AG08396 (cell line): ENCODE results near the gene ULBP2.
A peak's percentile ranks its signal among the peaks of the same experiment; 100 is the strongest.
"Not testable (repeated sequence)": the region's sequence is repeated elsewhere in the genome, so short reads cannot be mapped to it uniquely, and the experiment has no call there.

Experiments
- DNase-seq: peaks from one replicate; pipeline ENCODE4 v3.0.0; 2012; ENCODE audit warnings: low spot score, mixed read lengths

ULBP2 gene

DNA sequence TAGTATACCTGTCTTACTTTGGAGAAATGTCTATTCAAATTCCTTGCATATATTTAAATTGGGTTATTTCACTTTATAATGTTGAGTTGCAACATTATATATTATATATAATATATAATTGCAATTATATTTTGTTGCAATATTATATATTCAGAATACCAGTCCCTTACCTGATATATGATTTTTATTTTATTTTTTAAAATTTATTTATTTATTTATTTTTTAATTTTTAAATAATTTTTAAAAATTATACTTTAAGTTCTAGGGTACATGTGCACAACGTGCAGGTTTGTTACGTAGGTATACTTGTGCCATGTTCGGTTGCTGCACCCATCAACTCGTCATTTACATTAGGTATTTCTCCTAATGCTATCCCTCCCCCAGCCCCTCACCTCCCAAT lies 14.8 kb upstream of the ULBP2 start:
- DNase-seq, result not testable (repeated sequence)

DNA sequence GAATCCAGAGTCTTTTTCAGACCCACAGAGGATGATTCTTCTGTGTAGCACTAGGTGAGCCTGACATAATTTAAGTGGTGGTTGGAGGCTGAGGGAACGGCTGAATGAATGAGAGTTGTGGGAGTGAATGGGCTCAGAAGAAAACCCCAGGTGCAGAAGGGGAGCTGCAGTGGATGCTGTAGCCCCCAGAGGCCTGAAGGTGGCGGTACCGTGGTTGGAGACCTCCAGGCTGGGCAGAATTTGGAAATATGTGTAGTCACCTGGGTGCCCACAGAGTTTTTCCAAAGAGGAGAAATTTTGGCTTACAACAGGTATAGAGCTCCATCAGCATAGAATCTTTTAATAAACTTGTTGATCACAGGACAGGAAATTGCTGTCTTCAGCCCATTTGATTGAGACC lies 12.4 kb upstream of the ULBP2 start:
- DNase-seq, result no peak

DNA sequence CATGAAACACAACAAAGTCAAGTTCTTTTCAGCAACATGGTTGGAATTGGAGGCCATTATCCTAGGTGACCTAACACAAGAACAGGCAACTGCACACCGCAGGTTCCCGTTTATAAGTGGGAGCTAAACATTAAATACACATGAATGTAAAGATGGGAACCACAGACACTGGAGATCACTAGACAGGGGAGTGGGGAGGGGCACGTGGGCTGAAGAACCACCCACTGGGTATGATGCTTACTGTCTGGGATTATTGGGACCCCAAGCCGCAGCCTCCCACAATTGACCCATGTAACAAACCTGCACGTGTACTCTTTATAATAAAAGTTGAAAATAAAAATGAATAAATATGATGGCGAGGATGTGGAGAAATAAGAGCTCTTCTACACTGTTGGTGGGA lies 10.3 kb upstream of the ULBP2 start:
- no peak for DNase-seq

DNA sequence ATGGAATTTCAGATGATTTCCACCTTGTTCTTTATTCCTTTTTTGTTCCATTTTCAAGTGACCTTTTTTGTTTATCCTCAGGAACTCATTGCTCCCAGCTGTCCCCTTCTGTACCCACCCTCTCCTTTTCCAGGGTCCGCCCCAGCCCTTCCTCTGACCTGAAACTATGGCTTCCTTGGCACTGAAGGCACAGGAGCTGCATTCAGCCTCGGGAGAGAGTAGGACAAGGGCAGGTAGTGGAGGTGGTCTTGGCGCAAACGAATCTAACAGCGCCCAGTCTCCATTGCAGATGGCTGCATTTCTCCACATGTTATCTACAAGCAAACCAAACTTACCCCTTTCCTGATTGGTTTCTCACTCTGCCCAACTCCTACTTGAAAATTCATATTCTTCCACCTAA lies 8.8 kb upstream of the ULBP2 start:
- no peak for DNase-seq

DNA sequence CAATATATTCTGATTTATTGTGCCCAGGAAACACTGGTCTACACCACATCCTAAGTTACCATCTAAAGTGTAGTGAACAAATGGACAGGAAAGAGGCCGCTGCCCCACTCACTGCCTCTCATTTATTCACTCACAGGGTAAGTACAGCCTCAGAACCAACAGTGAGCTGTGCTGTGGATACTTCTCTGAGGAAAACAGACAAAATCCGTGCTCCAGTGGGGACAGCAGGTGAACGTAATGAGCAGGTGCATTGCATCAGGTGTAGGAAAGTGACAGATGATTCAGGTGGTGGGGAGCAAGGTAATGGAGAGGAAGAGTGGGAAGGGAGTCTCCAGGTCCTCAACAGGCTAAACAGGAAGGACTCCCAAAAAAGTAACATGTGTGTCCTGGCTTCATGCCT lies 8.4 kb upstream of the ULBP2 start:
- no peak for DNase-seq

DNA sequence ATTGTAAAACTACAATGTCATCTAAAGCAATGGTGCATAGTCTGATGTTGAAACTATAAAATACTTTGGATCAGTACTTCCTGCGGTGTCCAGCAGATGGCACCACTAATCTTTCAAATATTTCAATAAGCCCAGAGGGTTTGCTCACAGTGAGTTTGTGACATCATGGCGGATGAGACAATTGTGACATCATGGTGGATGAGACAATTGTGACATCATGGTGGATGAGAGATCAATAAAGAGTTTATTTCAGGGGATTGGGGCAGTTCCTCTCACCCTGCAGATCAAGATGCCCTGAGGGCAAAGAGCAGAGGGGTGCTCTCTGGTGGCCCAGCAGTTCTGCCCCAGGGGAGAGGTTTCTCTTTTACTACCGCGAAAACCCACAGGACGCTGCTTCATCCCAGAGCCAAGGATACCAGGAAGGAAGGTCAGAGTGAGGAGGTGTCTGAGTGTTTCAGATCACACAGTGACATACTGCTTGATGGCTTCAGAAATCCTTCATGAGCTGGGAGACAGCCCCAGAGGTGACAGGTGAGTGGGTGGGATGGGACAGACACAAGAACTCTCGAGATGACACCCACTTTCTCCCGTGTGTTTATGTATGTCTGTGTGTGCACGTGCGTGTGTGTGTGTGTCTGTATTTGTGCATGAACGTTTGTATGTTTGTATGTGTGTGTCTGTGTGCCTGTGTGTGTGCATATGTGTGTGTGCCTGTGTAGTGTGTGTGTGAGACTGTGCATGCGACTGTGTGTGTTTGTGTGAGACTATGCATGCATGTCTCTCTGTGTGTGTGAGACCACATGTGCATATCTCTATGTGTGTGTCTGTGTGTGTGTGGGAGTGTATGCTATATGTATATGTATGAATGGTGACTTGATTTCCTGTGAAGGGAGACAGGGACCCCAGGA lies 7.3 kb upstream of the ULBP2 start:
- peak; percentile 64 for DNase-seq

DNA sequence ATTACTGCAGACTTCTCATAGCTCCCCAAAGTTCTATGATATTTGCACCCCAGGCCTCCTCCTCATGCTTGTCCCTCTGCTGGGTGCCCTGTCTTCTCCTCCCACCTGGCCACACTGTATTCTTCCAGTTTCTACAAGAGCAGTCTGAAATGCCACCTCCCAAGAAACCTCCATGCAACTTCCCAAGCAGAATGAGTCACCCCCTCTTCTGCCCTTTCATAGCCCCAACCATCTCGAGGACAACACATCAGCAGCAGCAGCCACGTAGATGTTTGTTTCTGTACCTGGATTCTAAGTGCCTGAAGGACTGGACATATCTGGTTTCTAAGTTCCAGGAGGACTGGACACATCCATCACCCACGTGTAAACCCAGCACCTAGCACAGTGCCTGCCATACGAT lies 6.6 kb upstream of the ULBP2 start:
- DNase-seq, result no peak

DNA sequence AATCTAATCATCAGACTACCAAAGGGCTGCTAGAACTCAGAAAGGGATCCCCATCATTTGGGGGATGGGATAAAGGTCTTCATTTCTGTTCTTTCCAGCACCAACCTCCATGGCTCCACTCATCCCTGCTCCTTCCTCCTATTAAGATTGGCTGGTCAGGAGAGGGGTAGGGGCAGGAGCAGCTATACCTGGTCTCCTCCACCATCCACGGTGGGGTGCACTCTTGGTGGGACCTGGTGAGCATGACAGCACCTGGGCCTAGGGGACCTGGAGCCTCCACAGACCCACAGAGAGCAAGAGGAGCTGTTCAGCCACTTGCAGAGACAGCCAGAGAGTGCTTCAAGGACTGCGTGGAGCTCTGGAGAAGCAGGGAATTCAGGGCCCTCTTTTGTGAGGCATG lies 6.1 kb upstream of the ULBP2 start:
- DNase-seq, result no peak

DNA sequence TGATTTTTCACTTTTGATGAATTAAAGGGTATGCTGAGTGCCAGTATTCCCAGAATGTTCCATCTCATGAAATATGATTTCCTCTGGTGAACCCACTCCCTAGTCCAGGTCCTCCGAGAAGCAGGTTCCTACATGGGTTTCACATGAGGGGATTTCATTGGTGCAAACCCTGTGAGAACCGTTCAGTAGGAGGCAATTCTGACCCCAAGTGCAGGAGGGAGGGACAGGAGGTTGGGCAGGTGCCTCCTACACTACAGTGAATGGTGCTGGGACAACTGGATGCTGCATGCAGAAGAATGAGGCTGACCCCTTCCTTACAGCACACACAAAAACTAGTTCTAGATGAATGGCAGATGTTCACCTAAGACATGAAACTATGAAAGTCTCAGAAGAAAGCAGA lies 5.1 kb upstream of the ULBP2 start:
- no peak for DNase-seq

DNA sequence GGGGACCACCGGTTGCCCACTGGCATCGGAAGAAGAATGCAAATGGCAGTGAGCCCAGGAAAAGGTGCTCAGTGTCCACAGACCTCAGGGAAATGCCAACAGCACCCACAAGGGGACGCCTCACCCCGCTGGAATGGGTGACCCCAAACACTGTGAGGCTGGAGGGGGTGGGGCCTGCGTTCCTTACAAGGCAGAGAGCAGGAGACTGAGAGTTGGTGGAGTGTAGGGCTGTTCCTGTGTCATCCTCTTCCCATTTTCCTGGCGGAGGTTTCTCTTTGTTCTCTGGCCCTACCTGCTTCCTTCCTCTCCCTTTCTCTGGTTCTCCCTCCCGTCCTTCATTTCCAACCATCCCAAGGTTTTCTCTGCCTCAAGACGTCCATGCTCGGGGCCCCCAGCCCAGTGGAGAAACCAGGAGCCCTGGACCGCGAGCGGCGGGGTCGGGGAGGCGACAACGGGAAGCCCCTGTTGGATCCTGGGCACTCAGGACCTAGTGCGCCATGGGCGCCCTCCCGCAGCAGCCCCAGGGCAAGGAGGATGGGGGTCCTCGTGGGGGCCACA lies 3.7 kb upstream of the ULBP2 start:
- not testable (repeated sequence) for DNase-seq

DNA sequence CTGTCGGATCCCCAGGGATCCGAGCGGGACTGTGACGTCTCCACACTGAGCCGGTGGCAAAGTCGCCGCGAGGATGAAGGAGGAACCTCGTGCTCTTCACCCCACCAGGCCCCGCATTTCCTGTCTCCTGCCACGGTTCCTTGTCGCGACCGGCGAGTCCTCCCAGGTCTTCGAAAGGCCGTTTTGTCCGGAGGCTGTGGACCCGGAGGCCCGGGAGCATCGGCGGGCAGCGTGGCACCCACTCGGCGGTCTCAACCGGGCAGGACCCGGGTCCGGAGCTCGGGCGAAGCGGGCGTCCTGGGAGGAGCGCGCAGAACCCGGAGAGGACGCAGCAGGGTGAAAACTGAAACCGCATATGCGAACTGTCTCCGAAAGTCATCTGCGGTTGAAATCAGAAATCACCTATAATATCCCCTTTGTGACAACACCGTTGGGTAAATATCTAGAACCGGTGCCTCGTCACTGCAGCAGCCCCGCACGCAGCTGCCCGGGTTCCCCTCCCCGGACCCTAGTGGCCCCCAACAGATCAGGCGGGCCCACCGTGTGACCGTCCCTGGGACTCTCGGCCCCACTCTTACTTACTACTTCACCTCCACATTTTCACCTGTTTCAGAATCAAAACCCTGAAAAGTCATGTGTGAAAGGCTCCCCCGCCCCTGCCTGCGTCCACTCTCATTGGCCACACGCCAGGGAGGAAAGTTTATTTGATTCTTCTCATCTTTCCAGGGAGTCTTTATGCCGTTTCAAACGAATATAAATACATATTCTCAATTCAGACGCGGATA lies 3.1 kb upstream of the ULBP2 start:
- no peak for DNase-seq

DNA sequence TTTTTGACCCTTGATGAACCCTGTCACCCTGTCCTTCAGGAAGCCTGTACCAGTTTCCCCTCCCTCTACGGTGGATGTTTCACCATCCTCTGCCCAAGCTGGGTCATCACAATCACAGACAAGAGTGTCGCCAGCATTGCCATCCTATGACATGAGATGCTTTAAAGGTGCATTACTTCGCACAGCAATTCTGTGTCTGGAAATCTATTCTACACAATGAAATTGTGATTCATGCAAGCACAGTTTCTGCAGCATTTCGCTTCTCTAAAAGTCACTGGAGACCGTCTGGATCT lies 2.5 kb upstream of the ULBP2 start:
- no peak for DNase-seq

DNA sequence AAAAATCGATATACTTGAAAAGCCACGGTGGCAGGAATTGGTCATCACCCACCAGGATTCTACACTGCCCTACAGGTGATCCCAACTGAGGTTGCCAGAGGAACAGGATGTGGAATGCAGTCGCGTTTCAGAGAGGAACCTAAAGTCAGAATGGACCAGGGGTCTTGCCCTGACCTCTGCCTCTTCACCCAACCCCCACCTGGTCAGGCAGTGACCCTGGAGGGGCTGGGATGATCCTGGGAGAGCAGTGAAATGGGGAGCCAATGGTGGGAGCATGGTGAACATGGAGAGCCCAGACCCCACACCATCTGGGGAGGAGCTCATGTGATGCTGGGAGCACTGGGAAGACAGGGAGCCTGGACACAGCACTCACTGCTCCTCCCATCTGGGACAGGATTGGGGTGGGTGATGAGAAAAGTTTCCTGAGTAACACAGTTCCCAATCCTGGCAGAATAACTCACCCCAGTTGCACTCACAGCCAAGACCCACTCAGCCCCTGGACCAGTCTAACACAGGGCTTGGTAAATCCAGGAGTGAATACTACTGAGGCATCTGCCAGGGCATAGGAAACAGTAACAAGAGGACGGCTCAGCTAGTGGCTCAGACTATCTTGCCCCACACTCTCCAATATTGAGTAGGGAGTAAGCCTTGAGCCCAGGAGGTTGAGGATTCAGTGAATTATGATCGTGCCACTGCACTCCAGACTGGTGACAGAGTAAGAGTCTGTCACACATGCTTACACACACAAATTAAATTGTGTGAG lies 1.7 kb upstream of the ULBP2 start:
- DNase-seq, result no peak

DNA sequence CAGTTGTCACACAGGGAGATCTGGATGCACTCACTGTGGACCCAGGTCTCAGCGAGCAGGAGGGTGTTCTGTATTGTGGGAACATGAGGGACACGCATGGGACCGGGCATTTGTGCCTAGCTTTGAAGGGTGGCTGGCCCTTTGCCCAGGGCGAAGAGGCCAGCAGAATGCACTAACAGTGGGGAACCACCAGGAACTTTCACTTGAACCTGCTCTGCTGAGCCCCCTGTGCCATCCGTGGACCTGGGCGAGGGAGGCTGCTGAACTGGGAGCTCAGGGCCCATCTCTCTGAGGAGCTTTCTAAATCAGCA lies 1.2 kb upstream of the ULBP2 start:
- DNase-seq, result no peak

DNA sequence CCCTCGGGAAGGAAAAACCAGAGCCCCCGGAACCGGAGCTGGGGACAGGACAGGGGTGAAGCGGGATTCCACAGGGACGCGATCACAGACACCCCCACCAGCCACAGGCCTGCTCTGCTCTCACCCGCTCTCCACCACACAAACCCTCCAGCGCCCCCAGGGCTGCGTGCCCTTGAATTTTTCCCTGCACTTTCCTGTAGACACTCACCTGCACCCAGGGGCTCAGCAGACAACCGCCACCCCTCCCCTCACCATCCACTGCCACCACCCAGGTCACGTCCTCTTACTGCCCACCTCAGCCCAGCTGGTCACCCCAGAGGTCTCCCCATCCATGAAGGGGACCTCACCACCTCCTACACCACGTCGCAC lies 631 bp downstream of the ULBP2 start:
- DNase-seq, result no peak

DNA sequence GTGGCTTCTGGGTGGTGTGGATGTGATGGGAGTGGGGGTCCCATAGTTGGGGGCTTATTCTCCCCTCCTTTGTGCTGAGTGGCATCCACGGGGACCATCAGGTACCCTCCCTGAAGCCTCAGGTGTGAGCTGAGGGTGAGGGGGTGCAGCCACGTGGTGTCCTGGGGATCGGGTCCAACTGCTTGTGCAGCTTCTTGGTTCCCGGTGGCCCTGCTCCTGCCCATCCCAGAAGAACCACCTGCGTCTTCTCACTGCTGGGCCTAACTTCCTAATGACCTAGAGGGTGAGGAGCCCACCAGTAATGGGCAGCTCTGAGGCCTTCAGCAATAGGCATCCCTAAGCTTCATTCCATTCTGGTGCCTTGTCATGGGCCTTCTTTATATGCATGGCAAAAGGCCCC lies 1.5 kb downstream of the ULBP2 start:
- DNase-seq, result not testable (repeated sequence)

DNA sequence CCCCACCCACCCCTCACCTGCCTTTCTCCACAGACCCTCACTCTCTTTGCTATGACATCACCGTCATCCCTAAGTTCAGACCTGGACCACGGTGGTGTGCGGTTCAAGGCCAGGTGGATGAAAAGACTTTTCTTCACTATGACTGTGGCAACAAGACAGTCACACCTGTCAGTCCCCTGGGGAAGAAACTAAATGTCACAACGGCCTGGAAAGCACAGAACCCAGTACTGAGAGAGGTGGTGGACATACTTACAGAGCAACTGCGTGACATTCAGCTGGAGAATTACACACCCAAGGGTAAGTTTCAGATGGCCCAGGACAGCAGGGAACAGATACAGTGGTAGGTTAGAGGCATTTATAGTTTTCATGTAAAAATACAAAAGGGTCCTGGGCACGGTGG lies 3.5 kb downstream of the ULBP2 start:
- not testable (repeated sequence) for DNase-seq

DNA sequence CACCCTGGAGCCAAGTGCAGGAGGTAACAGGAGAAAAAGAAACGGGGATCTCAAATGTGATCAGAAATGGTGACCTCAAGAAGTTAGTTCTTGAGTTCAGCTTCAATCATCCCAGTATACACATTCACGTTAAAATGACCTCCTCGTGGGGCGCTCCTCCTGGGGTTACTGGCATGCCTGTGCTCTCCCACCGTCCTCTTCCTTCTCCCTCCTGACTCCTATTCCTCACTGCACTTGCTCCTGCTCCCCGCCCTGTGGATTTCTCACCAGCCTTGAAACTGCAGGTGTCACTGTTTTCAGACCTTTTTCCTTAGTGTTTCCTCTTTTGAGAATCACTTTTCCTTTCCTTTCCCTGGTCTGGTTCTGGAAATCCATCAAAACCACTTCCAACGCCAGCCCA lies 4.8 kb downstream of the ULBP2 start:
- DNase-seq, result not testable (repeated sequence)

DNA sequence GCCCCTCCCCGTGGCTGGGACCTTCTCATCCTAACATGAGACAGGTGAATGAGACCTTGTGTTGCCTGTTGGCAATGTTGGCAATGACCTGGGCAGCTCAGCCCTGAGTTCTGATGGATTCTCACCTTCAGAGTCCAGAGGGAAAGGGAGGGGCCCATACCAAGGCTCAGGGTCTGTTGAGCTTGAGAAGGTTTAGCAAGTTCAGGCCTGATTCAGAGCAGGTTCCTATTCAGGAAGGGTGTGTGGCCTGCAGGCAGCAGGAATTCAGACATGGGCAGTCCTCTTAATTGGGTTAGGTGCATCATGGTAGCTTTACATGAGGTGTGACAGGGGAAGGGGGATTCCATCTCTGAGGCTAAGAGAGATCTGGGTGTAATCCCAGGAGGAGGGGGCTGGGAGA lies 5.7 kb downstream of the ULBP2 start:
- not testable (repeated sequence) for DNase-seq

DNA sequence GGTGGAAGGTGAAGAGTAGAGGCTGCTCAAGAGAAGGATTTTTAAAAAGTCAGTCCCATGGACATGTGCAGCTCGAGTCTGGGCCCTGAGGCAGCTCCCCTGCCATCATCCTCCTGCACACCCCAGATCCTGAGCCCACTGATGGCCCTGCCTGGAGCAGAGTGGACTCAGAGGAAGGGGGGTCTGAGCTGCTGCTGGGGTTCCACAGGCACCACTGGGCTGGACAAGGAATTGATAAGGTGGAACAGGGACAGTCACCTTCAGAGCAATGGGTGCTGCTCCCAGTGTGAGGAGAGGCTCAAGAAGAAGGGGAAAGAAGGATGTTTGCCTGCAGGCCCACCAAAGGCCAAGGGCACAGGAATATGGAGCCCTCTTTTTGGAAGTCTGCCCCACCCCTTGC lies 6.2 kb downstream of the ULBP2 start:
- no peak for DNase-seq

DNA sequence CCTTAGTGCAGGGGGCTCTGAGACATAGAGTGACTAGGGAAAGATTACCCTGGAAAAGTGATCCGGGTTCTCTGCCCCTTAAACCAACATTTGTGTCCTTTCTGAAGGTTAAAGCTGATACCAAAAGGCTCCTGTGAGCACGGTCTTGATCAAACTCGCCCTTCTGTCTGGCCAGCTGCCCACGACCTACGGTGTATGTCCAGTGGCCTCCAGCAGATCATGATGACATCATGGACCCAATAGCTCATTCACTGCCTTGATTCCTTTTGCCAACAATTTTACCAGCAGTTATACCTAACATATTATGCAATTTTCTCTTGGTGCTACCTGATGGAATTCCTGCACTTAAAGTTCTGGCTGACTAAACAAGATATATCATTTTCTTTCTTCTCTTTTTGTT lies 6.8 kb downstream of the ULBP2 start:
- no peak for DNase-seq

DNA sequence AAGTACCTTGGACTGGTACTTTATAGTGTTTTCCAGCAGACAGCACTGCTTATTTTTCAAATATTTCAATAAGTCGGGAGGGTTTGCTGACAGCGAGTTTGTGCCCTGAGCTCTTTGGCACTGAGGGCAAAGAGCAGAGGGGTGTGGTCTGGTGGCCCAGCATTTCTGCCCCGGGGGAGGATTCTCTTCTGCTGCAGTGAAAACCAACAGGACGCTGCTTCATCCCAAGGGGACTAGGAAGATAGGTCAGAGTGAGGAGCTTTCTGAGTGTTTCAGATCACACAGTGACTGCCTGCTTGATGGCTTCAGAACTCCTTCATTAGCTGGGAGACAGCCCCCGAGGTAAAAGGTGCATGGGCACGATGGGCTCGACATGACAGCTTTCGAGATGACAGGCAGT lies 8.6 kb downstream of the ULBP2 start:
- no peak for DNase-seq

DNA sequence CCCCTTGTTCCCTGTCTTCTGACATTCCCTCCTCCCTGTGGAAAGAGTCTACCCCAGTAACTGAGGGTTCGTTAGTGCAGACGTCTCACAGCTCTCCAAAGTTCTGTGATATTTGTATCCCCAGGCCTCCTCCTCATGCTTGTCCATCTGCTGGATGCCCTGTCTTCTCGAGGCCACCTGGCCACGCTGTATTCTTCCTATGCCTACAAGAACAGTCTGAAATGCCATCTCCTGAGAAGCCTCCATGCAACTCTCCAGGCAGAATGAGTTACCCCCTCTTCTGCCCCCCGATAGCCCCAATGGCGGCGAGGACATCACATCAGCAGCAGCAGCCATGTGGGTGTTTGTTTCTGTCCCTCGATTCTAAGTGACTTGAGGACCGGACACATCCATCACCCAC lies 9.3 kb downstream of the ULBP2 start:
- no peak for DNase-seq
